Loucy (cell line): ENCODE data around the gene SNCG.

Experiments
- H2AFZ ChIP-seq: fragments of 200-600 bp; sonication (generic); 2 replicates; pipeline ENCODE4 v1.6.0; 2016; ENCODE audit warnings: antibody characterized with exemption, mild to moderate bottlenecking, low read length, moderate library complexity
- H3F3A ChIP-seq: fragments of 200-600 bp; 2 replicates; pipeline ENCODE4 v1.6.0; 2016; ENCODE audit warnings: antibody characterized with exemption, low read depth, mild to moderate bottlenecking
- H3K27me3 ChIP-seq: fragments of 200-600 bp; sonication (generic); 2 replicates; pipeline ENCODE4 v1.6.1; 2014; ENCODE audit warnings: low read length, mild to moderate bottlenecking; ENCODE audit not compliant: insufficient read depth, poor library complexity, severe bottlenecking
- H3K36me3 ChIP-seq: fragments of 200-600 bp; sonication (generic); 2 replicates; pipeline ENCODE4 v1.6.1; 2016; ENCODE audit warnings: low read length; ENCODE audit not compliant: insufficient read depth
- H3K4me1 ChIP-seq: fragments of 200-600 bp; sonication (generic); 2 replicates; pipeline ENCODE4 v1.5.1; 2014; ENCODE audit warnings: low read length, mild to moderate bottlenecking; ENCODE audit not compliant: insufficient read depth, poor library complexity, severe bottlenecking
- H3K4me2 ChIP-seq: fragments of 200-600 bp; sonication (generic); 2 replicates; pipeline ENCODE4 v1.6.0; 2014; ENCODE audit warnings: antibody characterized with exemption, low read length, low read depth, mild to moderate bottlenecking; ENCODE audit not compliant: poor library complexity, severe bottlenecking
- H3K4me3 ChIP-seq: fragments of 200-600 bp; sonication (generic); 2 replicates; pipeline ENCODE4 v1.5.1; 2014; ENCODE audit warnings: low read length, mild to moderate bottlenecking, mixed read lengths; ENCODE audit not compliant: poor library complexity, severe bottlenecking
- H3K79me2 ChIP-seq: fragments of 200-600 bp; sonication (generic); 2 replicates; pipeline ENCODE4 v1.6.1; 2014; ENCODE audit warnings: low read length; ENCODE audit not compliant: insufficient read depth
- H3K9ac ChIP-seq: fragments of 200-600 bp; sonication (generic); 2 replicates; pipeline ENCODE4 v1.6.0; 2014; ENCODE audit warnings: mild to moderate bottlenecking, low read depth, low read length, moderate library complexity; ENCODE audit not compliant: poor library complexity, severe bottlenecking
- H3K9me2 ChIP-seq: fragments of 200-600 bp; sonication (generic); replicated peaks from 2 replicates; pipeline ENCODE4 v1.6.1; 2016; ENCODE audit warnings: low read depth, low read length, mixed read lengths
- H3K9me3 ChIP-seq: fragments of 200-600 bp; sonication (generic); 2 replicates; pipeline ENCODE4 v1.6.1; 2014; ENCODE audit warnings: mild to moderate bottlenecking, antibody characterized with exemption, low read length, low read depth; ENCODE audit not compliant: insufficient read depth
- H4K20me1 ChIP-seq: fragments of 200-600 bp; sonication (generic); 2 replicates; pipeline ENCODE4 v1.6.0; 2014; ENCODE audit warnings: antibody characterized with exemption, low read length, mild to moderate bottlenecking; ENCODE audit not compliant: insufficient read depth, poor library complexity, severe bottlenecking
- CTCF ChIP-seq: fragments of 200-600 bp; sonication (generic); conservative IDR thresholded peaks from 2 replicates; pipeline ENCODE4 v1.5.1; 2014; ENCODE audit warnings: mild to moderate bottlenecking, antibody characterized with exemption, low read length
- EZH2phosphoT487 ChIP-seq: fragments of 200-600 bp; IDR thresholded peaks from 2 replicates; pipeline ENCODE4 v1.6.1; 2018; ENCODE audit warnings: antibody characterized with exemption, mild to moderate bottlenecking, moderate library complexity, borderline replicate concordance

SNCG gene

GRCh38 chr10:86958116-86958900 is at the start of gene SNCG:
TSS of gene SNCG (plus strand) at chr10:86958599. CDS start at chr10:86958698, 99 bp downstream.
- Histone ChIP-seq H3K4me2 (no peak within 1 kb of the TSS), H3F3A (no peaks in the 10 kb centered on the region), H3K9ac (no peak within 1 kb of the TSS), H3K9me2 (no peaks in the 10 kb centered on the region), H3K9me3 (no peaks in the 10 kb centered on the region), H4K20me1 (no peaks in the 10 kb centered on the region), H2AFZ (no peak within 1 kb of the TSS; the same call in 1 of the 2 replicates), H3K27me3 (no peaks in the 10 kb centered on the region), H3K79me2 (no peaks in the 10 kb centered on the region), H3K4me3 (no peak within 1 kb of the TSS), H3K4me1 (peaks cover 6% of the 10 kb centered on the region), H3K36me3 (no peaks in the 10 kb centered on the region)
- TF ChIP-seq EZH2phosphoT487 (no peak), CTCF (no peak)

GRCh38 chr10:86914734-86915133 is 43.7 kb upstream of the SNCG start:
- no peaks in the 10 kb centered on the region for H3K4me1 ChIP-seq
- H3K79me2 ChIP-seq, result no peaks in the 10 kb centered on the region
- no peak overlapping the region for H3K4me2 ChIP-seq
- no peaks in the 10 kb centered on the region for H3K9me3 ChIP-seq
- no peak overlapping the region for H3K4me3 ChIP-seq
- H2AFZ ChIP-seq, result no peak overlapping the region
- H3F3A ChIP-seq, result no peaks in the 10 kb centered on the region
- no peaks in the 10 kb centered on the region for H4K20me1 ChIP-seq
- no peak overlapping the region for H3K9ac ChIP-seq
- H3K9me2 ChIP-seq, result no peaks in the 10 kb centered on the region
- TF ChIP-seq CTCF (no peak), EZH2phosphoT487 (no peak)
- H3K27me3 ChIP-seq, result peaks cover 5% of the 10 kb centered on the region
- no peaks in the 10 kb centered on the region for H3K36me3 ChIP-seq

GRCh38 chr10:86918022-86918471 is 40.4 kb upstream of the SNCG start:
- H3K9ac ChIP-seq, result no peak overlapping the region

More at GRCh38 chr10:86918022-86918471, 40.4 kb upstream of the SNCG start:
- Histone ChIP-seq H3K4me3 (no peak overlapping the region), H3K79me2 (no peaks in the 10 kb centered on the region), H2AFZ (no peak overlapping the region), H3K9me3 (no peaks in the 10 kb centered on the region), H3K4me1 (no peaks in the 10 kb centered on the region), H4K20me1 (no peaks in the 10 kb centered on the region), H3F3A (no peaks in the 10 kb centered on the region), H3K27me3 (no peaks in the 10 kb centered on the region), H3K9me2 (no peaks in the 10 kb centered on the region), H3K36me3 (no peaks in the 10 kb centered on the region), H3K4me2 (no peak overlapping the region)
- TF ChIP-seq EZH2phosphoT487, result no peak
- no peak for TF ChIP-seq CTCF
